ENCODE data around the gene RCN2. TPM values are rescaled to one million over a fixed set of nuclear protein-coding genes. Genes with fewer than 3 reads are reported as not detected.

RCN2 gene
- total and polyA plus RNA-seq, 2 of the 13 experiments (the other 11 are each of a cell fraction or from before 2014, with no cell fraction given): 84.4 to 89.0 TPM

- TF ChIP-seq REXO4 (CRISPR knock-in tag; IDR thresholded peaks at IDR 0.05; ENCODE audit: borderline replicate concordance): no peak
- TF ChIP-seq ZNF574 (CRISPR knock-in tag; IDR thresholded peaks at IDR 0.05): peak; percentile 83
- TF ChIP-seq ZNF788 (CRISPR knock-in tag; IDR thresholded peaks at IDR 0.05; ENCODE audit: borderline replicate concordance): peak; percentile 12; the same call in 1 of the 2 replicates
- no peak for TF ChIP-seq DBP (CRISPR knock-in tag; IDR thresholded peaks at IDR 0.05; ENCODE audit: not compliant biosample characterization)
- TF ChIP-seq RFX3 (CRISPR knock-in tag; IDR thresholded peaks at IDR 0.05): no peak
- TF ChIP-seq KDM4B (CRISPR knock-in tag; IDR thresholded peaks at IDR 0.05): 0 out of 2 replicates have a peak, but pooled peaks have one; percentile 18
- no peak for TF ChIP-seq ZNF354B (CRISPR knock-in tag; IDR thresholded peaks at IDR 0.05)
- TF ChIP-seq YY1 (IDR thresholded peaks at IDR 0.05; ENCODE audit: insufficient read depth, insufficient replicate concordance, low read depth, low read length): peak; percentile 82
- TF ChIP-seq BRCA1 (CRISPR knock-in tag; IDR thresholded peaks at IDR 0.05): no peak
- TF ChIP-seq NFE2L1 (CRISPR knock-in tag; IDR thresholded peaks at IDR 0.05; ENCODE audit: borderline replicate concordance): no peak
- no peak for TF ChIP-seq GLI4 (CRISPR knock-in tag; IDR thresholded peaks at IDR 0.05; ENCODE audit: borderline replicate concordance)
- no peak for TF ChIP-seq TAF15 (IDR thresholded peaks at IDR 0.05; ENCODE audit: low read depth, low read length, poor library complexity, severe bottlenecking)
- TF ChIP-seq ZNF496 (CRISPR knock-in tag; IDR thresholded peaks at IDR 0.05; ENCODE audit: insufficient replicate concordance): no peak
- peak; percentile 75; the same call in 1 of the 2 replicates for TF ChIP-seq ZBTB2 (CRISPR knock-in tag; IDR thresholded peaks at IDR 0.05; ENCODE audit: low read depth)
- TF ChIP-seq HES4 (CRISPR knock-in tag; IDR thresholded peaks at IDR 0.05; ENCODE audit: borderline replicate concordance): peak; percentile 84
- TF ChIP-seq ONECUT2 (CRISPR knock-in tag; IDR thresholded peaks at IDR 0.05): no peak
- peak; percentile 73; the same call in 1 of the 2 replicates for TF ChIP-seq ZNF639 (CRISPR knock-in tag; conservative IDR thresholded peaks at IDR 0.05)
- no peak for TF ChIP-seq SRF (IDR thresholded peaks at IDR 0.05; ENCODE audit: low read depth, low read length)
- TF ChIP-seq MAZ (IDR thresholded peaks at IDR 0.05; ENCODE audit: borderline replicate concordance, low read depth, low read length): 0 out of 2 replicates have a peak, but pooled peaks have one; percentile 66
- peak; percentile 67 for TF ChIP-seq MAZ (CRISPR knock-in tag; IDR thresholded peaks at IDR 0.05; ENCODE audit: low read depth)
- TF ChIP-seq HOXA5 (CRISPR knock-in tag; IDR thresholded peaks at IDR 0.05): 0 out of 2 replicates have a peak, but pooled peaks have one; percentile 37
- TF ChIP-seq SAP130 (CRISPR knock-in tag; IDR thresholded peaks at IDR 0.05; ENCODE audit: low read depth): peak; percentile 87
These were observed at the start of gene RCN2 (continued) for GRCh38 chr15:76931397-76932134.
